NCI-H2171 (cell line): ENCODE results near the gene CBFA2T2.
"Not testable (repeated sequence)": the region's sequence is repeated elsewhere in the genome, so short reads cannot be mapped to it uniquely, and the experiment has no call there.

Experiments used
- DNase-seq: peaks from one replicate; lab custom pipeline; 2025; lab: John Stamatoyannopoulos, UW

Gene CBFA2T2

DNA sequence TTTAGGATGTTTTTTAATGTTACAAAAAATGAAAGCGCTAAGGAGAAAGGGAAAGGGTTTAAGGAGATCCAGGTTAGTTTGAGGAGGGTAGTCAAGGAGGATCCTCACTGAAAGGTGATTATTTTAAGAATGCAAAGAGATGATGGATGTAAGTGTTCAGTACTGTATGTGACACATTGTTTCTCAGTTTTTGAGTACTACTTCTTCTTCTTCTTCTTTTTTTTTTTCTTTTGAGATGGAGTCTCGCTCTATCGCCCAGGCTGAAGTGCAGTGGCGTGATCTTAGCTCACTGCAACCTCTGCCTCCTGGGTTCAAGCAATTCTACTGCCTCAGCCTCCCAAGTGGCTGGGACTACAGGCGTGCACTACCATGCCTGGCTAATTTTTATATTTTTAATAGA lies 83.4 kb downstream of the CBFA2T2 start:
- not testable (repeated sequence) for DNase-seq

DNA sequence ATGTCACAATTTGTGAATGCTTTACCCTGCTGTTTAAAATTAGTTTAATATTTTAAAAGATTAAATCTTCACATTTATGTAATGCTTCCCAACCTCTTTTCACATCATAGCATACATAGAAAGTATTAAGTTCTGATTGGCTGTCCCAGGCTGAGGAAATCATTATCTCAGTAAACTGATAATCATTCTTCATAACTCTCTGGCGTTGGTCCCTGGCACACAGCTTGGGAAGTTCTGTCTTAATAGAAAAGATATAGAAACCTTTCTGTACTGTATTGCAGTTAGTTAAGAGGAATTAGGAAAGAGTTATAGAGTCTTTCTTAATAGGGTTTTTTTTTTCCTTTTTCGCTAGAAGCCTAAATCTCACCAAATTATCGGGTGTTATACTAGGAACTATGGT lies 85.4 kb downstream of the CBFA2T2 start:
- DNase-seq = no peak

DNA sequence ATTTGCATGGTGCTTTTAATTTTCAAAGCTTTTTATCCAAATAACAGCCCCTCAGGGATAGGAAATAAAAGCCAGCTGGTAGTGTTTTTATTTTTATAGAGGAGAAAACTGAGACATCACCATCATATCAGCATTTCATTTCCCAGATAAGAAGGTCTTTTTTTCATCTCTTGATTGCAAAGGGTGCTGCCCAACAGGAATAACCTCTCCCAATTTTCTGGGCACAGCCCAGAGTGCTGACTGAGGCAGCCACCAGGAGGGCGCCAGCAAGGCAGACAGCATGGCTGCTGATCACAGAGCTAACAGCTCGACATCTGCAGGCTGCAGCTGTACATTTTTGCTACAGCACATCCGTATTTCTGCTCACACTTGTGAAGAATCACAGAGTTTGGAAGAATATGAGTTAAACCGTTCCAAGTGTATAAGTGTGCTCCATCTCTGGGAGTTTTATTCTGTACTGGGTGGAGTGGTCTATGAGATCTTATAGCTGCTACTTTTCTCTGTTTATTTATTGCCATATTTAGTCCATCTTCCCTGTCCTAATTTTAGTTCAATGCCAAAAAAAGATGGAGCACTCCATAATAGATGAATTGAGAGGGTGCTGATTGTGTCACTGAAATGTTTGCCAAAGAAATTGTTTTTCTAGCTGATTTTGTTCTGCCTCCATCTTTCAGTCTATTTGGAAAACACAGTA lies 86.7 kb downstream of the CBFA2T2 start:
- peak; percentile 72 for DNase-seq

GRCh38 chr20:33578510-33578909 lies 88.6 kb downstream of the CBFA2T2 start:
- no peak for DNase-seq

DNA sequence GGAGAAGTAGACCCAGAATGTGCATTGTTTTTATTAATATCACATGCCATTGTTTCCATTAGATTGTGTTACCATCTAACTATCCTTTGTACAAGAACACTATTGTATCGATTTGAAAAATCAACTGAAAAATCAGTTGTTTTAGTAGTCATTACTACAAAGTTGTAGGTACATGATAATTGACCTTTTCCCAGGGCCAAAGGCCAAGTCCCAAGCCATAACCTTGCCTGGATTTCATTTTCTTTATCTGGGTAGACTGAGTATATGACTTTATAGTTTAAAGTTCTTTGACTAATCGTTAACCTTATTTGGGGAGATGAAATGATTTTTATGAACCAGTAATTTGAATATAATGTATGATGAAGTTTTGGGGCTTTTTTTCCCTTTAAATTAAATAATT lies 93.2 kb downstream of the CBFA2T2 start:
- no peak for DNase-seq

DNA sequence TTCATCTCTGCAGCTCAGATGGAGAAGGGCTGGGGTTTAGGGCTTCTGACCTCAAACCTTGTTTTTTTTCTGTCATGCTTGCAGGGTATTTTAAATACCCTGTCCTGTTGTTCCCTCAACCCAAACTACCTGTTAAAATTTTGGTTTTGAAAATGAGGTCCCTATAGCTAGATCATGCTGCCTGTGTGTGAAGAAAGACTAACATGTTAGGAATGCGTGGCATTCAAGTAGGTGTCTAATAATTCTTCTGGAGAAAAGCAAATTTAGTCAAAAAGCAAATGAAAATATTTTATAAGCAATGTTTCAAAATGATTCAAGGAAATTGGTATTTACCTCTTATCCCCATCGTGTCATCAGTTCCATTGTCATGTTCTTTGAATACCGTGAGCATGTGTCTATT lies 95.1 kb downstream of the CBFA2T2 start:
- DNase-seq = no peak

- DNase-seq = no peak
Observed at GRCh38 chr20:33585413-33585812, 95.5 kb downstream of the CBFA2T2 start.

DNA sequence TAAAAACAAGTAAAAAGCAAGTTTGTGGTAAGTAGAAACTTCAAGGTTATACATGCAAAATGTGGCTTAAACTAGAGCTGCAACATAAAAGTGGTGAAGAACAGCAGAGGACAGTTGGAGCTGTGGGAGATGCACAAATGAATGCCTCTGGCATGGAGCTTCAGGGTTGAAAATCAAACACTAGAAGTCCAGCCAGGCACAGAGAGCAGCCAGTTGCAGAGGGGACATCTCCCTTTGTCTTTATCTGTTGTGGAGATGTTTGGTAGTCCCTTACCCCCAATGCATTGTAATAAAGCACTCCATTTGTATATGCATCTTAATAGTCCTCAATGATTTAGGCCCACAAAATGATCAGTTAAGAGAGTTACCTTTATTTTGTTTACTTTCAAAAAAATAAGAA lies 99.2 kb downstream of the CBFA2T2 start:
- no peak for DNase-seq

GRCh38 chr20:33591901-33592300 lies 102.0 kb downstream of the CBFA2T2 start:
- DNase-seq = not testable (repeated sequence)

- DNase-seq = no peak
Observed at GRCh38 chr20:33594743-33595142, 104.8 kb downstream of the CBFA2T2 start.

- DNase-seq = no peak
Observed at GRCh38 chr20:33600414-33600813, 110.5 kb downstream of the CBFA2T2 start.

GRCh38 chr20:33600981-33601380 lies 111.1 kb downstream of the CBFA2T2 start:
- no peak for DNase-seq

DNA sequence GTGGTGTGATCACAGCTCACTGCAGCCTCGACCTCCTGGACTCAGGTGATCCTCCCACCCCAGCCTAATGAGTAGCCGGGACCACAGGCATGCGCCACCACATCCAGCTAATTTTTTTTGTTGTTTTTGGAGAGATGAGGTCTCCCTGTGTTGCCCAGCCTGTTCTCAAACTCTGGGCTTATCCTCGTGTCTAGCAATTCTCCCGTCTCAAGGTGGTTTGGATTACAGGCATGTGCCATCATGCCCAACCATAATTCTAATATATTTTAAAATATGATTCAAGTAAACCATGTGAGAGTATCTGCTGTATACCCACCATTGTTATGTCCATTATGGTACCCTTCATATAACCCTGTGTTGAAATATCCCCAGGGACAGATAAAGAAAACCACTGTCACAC lies 112.0 kb downstream of the CBFA2T2 start:
- no peak for DNase-seq

- no peak for DNase-seq
Observed at GRCh38 chr20:33602826-33603590, 113.1 kb downstream of the CBFA2T2 start.

GRCh38 chr20:33604084-33604990 lies 114.4 kb downstream of the CBFA2T2 start:
- DNase-seq = no peak

- no peak for DNase-seq
Observed at GRCh38 chr20:33604991-33605370, 115.1 kb downstream of the CBFA2T2 start.

GRCh38 chr20:33606118-33606771 lies 116.3 kb downstream of the CBFA2T2 start:
- DNase-seq = no peak

GRCh38 chr20:33609504-33609903 lies 119.6 kb downstream of the CBFA2T2 start:
- DNase-seq = no peak

DNA sequence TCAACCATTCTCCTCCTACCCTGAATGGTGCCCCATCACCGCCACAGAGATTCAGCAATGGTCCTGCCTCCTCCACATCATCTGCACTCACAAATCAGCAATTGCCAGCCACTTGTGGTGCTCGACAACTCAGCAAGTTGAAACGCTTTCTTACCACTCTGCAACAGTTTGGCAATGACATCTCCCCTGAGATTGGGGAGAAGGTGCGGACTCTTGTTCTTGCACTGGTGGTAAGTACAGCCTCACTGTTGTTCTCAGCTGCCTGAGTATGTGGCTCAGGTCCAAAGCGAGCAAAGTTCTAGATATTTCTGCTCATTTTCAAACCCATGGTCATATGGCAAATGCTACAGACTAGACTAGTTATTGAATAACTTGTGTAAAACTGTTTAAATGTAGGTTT lies 121.2 kb downstream of the CBFA2T2 start:
- DNase-seq = no peak

DNA sequence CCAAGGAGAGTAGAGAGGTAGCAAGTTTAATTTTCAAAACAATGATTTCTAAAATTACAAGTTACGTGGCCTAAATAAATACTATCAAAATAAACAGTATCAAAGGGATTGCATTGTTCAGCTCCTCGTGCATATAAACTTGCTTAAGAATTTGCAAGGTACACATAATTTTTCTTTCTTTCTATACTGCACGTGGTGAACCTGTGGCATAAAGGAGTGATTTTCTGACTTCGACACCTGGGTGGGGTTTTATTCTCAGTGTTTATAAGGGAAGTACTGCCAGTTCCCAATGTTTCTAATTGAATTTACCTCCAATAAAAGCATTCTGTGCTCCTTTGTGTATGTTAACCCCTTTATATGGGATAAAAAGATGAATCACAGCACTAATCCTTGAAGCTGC lies 122.1 kb downstream of the CBFA2T2 start:
- DNase-seq = no peak

DNA sequence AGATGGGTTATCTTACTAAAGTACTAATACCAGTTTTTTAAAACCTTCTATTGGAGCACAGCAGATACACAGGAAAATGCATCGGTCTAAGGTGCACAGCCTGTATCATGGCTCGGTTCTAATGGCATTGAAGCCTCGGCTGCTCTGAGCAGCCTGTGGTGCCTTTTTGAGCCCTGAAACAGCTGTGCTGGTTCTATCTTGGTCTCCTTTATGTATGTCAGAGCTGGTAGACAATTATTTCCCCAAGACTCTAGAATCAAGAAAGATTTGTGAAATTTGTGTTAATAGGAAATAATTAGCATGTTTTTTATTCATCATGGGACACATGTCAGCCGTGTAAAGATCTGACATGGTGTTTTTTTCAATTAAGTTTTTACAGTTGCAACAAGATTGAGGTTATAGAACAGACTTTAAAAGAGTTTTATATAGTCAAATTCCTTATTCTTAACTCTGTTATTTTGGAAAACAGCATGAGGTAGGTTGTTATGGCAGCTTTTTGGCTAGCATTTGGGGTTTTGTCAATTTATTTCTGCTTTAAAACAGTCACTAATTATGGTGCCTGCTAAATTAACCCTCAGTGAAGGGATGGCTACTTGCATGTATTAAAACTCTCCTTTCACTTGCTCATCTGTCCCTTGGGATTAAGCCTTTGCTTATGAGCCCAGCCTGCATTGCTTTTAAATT lies 132.0 kb downstream of the CBFA2T2 start:
- DNase-seq = no peak
